Neural progenitor cell (in vitro differentiated cells): Measurements from ENCODE around the gene FLT3LG. TPM values are rescaled to one million over a fixed set of nuclear protein-coding genes. Genes with fewer than 3 reads are reported as not detected.

Source experiments
- DNase-seq: peaks from one replicate; pipeline ENCODE4 v3.0.0-alpha.2; 2016; ENCODE audit warnings: low spot score
- H2AFZ ChIP-seq: fragments of 200-600 bp; sonication (generic); replicated peaks from 2 replicates; pipeline ENCODE4 v1.6.1; 2016; ENCODE audit warnings: antibody characterized with exemption
- H3F3A ChIP-seq: fragments of 200-600 bp; sonication (generic); 2 replicates; pipeline ENCODE4 v1.6.1; 2016; ENCODE audit warnings: antibody characterized with exemption, low read depth
- H3K27ac ChIP-seq: fragments of 200-600 bp; sonication (generic); 2 replicates; pipeline ENCODE4 v1.5.1; 2016; ENCODE audit warnings: mild to moderate bottlenecking
- H3K27me3 ChIP-seq: fragments of 200-600 bp; sonication (generic); 2 replicates; pipeline ENCODE4 v1.6.1; 2016; ENCODE audit warnings: mild to moderate bottlenecking, moderate library complexity
- H3K36me3 ChIP-seq: fragments of 200-600 bp; sonication (generic); 2 replicates; pipeline ENCODE4 v1.5.1; 2016
- H3K4me1 ChIP-seq: fragments of 200-600 bp; sonication (generic); 2 replicates; pipeline ENCODE4 v1.6.1; 2016; ENCODE audit warnings: mixed run types
- H3K4me2 ChIP-seq: fragments of 200-600 bp; sonication (generic); 2 replicates; pipeline ENCODE4 v1.6.1; 2016
- H3K4me3 ChIP-seq: fragments of 200-600 bp; sonication (generic); 2 replicates; pipeline ENCODE4 v1.5.1; 2016
- H3K79me2 ChIP-seq: fragments of 200-600 bp; sonication (generic); 2 replicates; pipeline ENCODE4 v1.6.1; 2016; ENCODE audit warnings: low read depth
- H3K9ac ChIP-seq: fragments of 200-600 bp; sonication (generic); 2 replicates; pipeline ENCODE4 v1.6.1; 2016
- H3K9me3 ChIP-seq: fragments of 200-600 bp; sonication (generic); 2 replicates; pipeline ENCODE4 v1.5.1; 2016; ENCODE audit warnings: low read depth
- H4K20me1 ChIP-seq: fragments of 200-600 bp; sonication (generic); 2 replicates; pipeline ENCODE4 v1.6.1; 2016; ENCODE audit warnings: low read depth
- H3K27ac Mint-ChIP-seq: 3 replicates; pipeline ENCODE4 v1.8.0; 2021; ENCODE audit warnings: mixed read lengths
- H3K27me3 Mint-ChIP-seq: 2 replicates; pipeline ENCODE4 v1.8.0; 2022; ENCODE audit warnings: low read depth, mild to moderate bottlenecking, inconsistent platforms, moderate library complexity, mixed read lengths; ENCODE audit not compliant: insufficient read depth
- H3K36me3 Mint-ChIP-seq: 3 replicates; pipeline ENCODE4 v1.8.0; 2021; ENCODE audit warnings: mixed read lengths
- H3K4me1 Mint-ChIP-seq: 3 replicates; pipeline ENCODE4 v1.8.0; 2021; ENCODE audit warnings: mixed read lengths
- H3K4me3 Mint-ChIP-seq: 3 replicates; pipeline ENCODE4 v1.8.0; 2021; ENCODE audit warnings: mild to moderate bottlenecking, moderate library complexity, mixed read lengths
- H3K9me3 Mint-ChIP-seq: 3 replicates; pipeline ENCODE4 v1.8.0; 2020; ENCODE audit warnings: mixed read lengths
- EZH2 ChIP-seq: fragments of 200-600 bp; sonication (generic); IDR thresholded peaks from 2 replicates; pipeline ENCODE4 v1.6.1; 2017; ENCODE audit warnings: antibody characterized with exemption, mild to moderate bottlenecking, moderate library complexity
- EZH2phosphoT487 ChIP-seq: fragments of 200-600 bp; sonication (generic); IDR thresholded peaks from 2 replicates; pipeline ENCODE4 v1.6.1; 2017; ENCODE audit warnings: antibody characterized with exemption
- total RNA-seq: library from RNA; depleted of rRNA; stranded (reverse); fragments of >200 nt; gene quantifications from 2 replicates; pipeline ENCODE4 v1.2.3, GENCODE V29; 2015; ENCODE audit warnings: low replicate concordance
- TF ChIP-seq, protein P1 (sequence below): fragments of 200-600 bp; sonication (generic); IDR thresholded peaks from 2 replicates; pipeline ENCODE4 v1.5.1; 2017; ENCODE audit warnings: antibody characterized with exemption, mild to moderate bottlenecking

Gene FLT3LG
- total RNA-seq, 1 donor from 2014 or later = 0.24 TPM

DNA sequence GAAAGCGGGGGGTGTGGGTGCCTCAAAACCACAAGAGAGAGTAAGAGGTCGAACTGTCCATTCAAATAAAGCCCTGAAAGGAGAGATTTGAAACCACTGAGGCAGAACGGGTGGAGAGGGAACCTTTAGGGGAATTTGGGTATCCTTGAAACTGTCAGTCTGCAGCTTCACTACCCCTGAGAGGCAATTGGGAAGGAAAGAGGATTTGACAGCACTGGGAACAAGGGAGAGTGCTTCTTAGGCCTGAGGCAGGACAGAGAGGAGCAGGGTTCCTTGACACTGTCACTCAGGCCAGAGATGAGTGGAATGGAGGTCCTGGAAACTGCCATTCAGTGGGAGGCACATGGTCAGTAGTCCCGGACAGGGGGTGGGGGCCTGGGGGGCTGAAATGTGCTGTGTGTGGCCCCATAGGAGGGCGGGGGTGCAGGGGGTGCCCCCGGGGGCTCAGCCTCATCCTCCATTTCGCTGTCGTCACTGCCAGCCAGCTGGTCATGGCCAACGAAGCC is 43.8 kb upstream of the FLT3LG start:
- Histone ChIP-seq H3F3A (peaks cover 62% of the 10 kb centered on the region), H3K4me3 (no peak overlapping the region), H3K27me3 (peaks cover 96% of the 10 kb centered on the region), H2AFZ (no peak overlapping the region), H4K20me1 (no peaks in the 10 kb centered on the region), H3K27ac (no peak overlapping the region), H3K79me2 (no peaks in the 10 kb centered on the region), H3K4me2 (peak overlapping the region; percentile 93), H3K4me1 (peaks cover 30% of the 10 kb centered on the region), H3K9me3 (no peaks in the 10 kb centered on the region), H3K9ac (no peak overlapping the region), H3K36me3 (no peaks in the 10 kb centered on the region)
- no peak for TF ChIP-seq EZH2
- TF ChIP-seq EZH2phosphoT487 = no peak
- TF ChIP-seq, protein P1, sequence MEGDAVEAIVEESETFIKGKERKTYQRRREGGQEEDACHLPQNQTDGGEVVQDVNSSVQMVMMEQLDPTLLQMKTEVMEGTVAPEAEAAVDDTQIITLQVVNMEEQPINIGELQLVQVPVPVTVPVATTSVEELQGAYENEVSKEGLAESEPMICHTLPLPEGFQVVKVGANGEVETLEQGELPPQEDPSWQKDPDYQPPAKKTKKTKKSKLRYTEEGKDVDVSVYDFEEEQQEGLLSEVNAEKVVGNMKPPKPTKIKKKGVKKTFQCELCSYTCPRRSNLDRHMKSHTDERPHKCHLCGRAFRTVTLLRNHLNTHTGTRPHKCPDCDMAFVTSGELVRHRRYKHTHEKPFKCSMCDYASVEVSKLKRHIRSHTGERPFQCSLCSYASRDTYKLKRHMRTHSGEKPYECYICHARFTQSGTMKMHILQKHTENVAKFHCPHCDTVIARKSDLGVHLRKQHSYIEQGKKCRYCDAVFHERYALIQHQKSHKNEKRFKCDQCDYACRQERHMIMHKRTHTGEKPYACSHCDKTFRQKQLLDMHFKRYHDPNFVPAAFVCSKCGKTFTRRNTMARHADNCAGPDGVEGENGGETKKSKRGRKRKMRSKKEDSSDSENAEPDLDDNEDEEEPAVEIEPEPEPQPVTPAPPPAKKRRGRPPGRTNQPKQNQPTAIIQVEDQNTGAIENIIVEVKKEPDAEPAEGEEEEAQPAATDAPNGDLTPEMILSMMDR = no peak
- Mint-ChIP-seq H3K9me3 (peaks cover 17% of the 10 kb centered on the region), H3K4me1 (peaks cover 51% of the 10 kb centered on the region), H3K27ac (no peak overlapping the region), H3K4me3 (peak overlapping the region; percentile 74), H3K36me3 (peaks cover 2% of the 10 kb centered on the region), H3K27me3 (peaks cover 62% of the 10 kb centered on the region)
- DNase-seq = no peak

DNA sequence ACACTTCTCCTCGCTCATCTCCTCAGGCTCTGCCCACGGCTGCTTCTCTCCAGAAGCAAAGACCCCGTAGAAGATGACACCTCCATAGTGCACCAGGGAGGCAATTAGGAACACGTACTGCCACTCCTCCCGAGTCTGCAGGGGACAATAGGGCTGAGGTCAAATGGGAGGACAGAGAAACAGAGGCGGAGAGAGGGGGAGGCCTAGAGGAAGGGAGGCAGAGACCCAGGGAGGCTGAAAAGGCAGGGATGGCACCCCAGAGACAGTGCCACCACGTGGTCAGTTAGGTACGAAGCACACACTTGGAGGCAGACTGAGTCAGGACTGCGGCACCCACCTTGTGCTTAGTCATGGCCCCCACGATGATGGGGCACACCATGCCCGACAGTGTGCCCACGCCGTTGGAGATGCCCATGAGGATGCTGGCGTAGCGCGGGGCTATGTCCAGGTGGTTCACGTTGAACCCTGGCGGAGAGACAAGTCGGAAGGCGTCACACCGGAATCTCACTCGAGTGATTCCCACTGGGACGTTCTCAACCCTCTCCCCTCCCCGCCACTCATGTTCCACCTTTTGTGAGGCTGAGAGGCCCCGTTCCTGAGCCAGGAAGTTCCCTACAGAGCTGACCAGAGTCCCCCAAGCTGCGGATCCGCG is 43.2 kb upstream of the FLT3LG start:
- Histone ChIP-seq H3K27me3 (peaks cover 96% of the 10 kb centered on the region), H3K4me3 (no peak overlapping the region), H3K27ac (no peak overlapping the region), H3K4me1 (peaks cover 28% of the 10 kb centered on the region), H3F3A (peaks cover 65% of the 10 kb centered on the region), H3K4me2 (no peak overlapping the region), H3K9ac (no peak overlapping the region), H3K36me3 (no peaks in the 10 kb centered on the region), H3K9me3 (no peaks in the 10 kb centered on the region), H4K20me1 (no peaks in the 10 kb centered on the region), H3K79me2 (no peaks in the 10 kb centered on the region), H2AFZ (no peak overlapping the region)
- Mint-ChIP-seq H3K36me3 (peaks cover 2% of the 10 kb centered on the region), H3K9me3 (peaks cover 17% of the 10 kb centered on the region), H3K4me1 (peaks cover 50% of the 10 kb centered on the region), H3K27ac (no peak overlapping the region), H3K4me3 (peak overlapping the region; percentile 74), H3K27me3 (peaks cover 62% of the 10 kb centered on the region)
- no peak for TF ChIP-seq EZH2phosphoT487
- TF ChIP-seq, protein P1 = peak; percentile 46
- peak; percentile 38 for DNase-seq

DNA sequence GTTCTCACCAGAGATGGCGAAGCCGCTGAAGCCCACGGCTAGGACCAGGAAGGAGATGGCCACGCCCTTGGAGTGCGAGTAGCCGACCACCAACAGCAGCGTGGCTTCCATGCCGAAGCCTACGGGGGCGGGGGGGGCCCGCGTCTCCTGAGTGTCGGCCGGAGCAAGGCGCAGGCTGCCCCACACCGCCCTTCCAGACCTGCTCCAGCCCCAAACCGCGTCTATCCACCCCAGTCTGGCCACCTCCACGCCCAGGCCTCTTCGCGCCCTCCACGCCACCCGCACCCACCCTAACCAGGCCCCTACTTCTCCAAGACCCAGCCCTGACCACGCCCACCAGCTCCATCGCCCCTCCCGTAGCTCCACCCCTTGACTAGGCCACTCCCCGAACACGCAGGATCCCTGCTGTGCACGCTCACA is 42.7 kb upstream of the FLT3LG start:
- no peak overlapping the region for H3K9ac ChIP-seq
- H2AFZ ChIP-seq = no peak overlapping the region
- no peak for TF ChIP-seq EZH2
- TF ChIP-seq EZH2phosphoT487 = no peak
- TF ChIP-seq, protein P1 = no peak
- H3K9me3 Mint-ChIP-seq = peaks cover 17% of the 10 kb centered on the region
- peaks cover 96% of the 10 kb centered on the region for H3K27me3 ChIP-seq
- H3K4me1 Mint-ChIP-seq = peaks cover 49% of the 10 kb centered on the region
- H3K27me3 Mint-ChIP-seq = peaks cover 62% of the 10 kb centered on the region
- H3K27ac ChIP-seq = no peak overlapping the region
- peaks cover 24% of the 10 kb centered on the region for H3K4me1 ChIP-seq
- no peak overlapping the region for H3K4me2 ChIP-seq
- peaks cover 2% of the 10 kb centered on the region for H3K36me3 Mint-ChIP-seq
- H3K4me3 Mint-ChIP-seq = peak overlapping the region; percentile 53
- no peak overlapping the region for H3K27ac Mint-ChIP-seq
- DNase-seq = no peak
- H3F3A ChIP-seq = peaks cover 64% of the 10 kb centered on the region
- no peaks in the 10 kb centered on the region for H3K36me3 ChIP-seq
- no peaks in the 10 kb centered on the region for H4K20me1 ChIP-seq
- H3K9me3 ChIP-seq = no peaks in the 10 kb centered on the region
- H3K4me3 ChIP-seq = no peak overlapping the region
- no peaks in the 10 kb centered on the region for H3K79me2 ChIP-seq
